BE2C (cell line): Measurements from ENCODE around the gene CDH13.

Source experiments
- DNase-seq: peaks from one replicate; pipeline ENCODE4 v3.0.0-alpha.2; 2020
- H3K27me3 ChIP-seq: fragments of 250-450 bp; sonication (Bioruptor Pico); 2 replicates; pipeline ENCODE4 v1.5.1; 2020; ENCODE audit warnings: mild to moderate bottlenecking
- H3K36me3 ChIP-seq: fragments of 250-450 bp; sonication (Bioruptor Pico); 2 replicates; pipeline ENCODE4 v1.5.1; 2020; ENCODE audit warnings: mild to moderate bottlenecking
- H3K4me1 ChIP-seq: fragments of 250-450 bp; sonication (Bioruptor Pico); 2 replicates; pipeline ENCODE4 v1.5.1; 2020
- H3K4me3 ChIP-seq: 2 replicates; pipeline ENCODE4 v1.5.1; 2011; ENCODE audit warnings: low read depth, low read length
- H3K9me3 ChIP-seq: fragments of 250-450 bp; sonication (Bioruptor Pico); 2 replicates; pipeline ENCODE4 v1.5.1; 2020
- TF ChIP-seq, protein P1 (sequence below): IDR thresholded peaks from 2 replicates; pipeline ENCODE4 v1.5.1; 2012; ENCODE audit warnings: mild to moderate bottlenecking, low read depth, low read length

CDH13 gene

DNA sequence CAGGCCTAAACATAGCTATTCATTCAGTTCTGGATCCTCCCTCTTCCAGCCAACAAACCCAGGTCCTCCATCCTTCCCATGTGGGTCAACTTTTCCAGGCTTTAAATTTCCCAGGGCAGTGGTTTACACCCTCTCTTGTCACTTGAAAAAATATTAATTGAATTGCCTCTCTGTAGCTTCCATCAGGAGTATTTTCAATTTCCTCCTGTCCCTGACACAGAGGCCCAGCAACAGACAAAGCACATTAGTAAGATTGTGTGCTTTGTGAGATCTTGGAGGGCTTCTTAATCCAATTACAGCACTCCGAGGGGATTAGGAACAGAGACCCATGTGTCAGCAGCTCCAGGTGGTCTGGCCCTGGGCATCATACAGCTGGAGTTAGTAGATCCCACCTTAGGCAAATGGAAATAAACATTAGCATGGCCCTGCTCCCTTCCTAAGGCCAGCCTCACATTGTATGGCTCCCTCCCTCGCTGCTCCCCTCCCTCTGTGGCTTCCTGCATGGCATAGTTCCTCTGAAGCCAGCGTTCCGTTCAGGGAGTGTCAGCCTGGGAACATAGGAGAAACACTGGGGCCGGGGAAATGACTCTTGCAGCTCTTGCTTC, 1048.3 kb downstream of the CDH13 start:
- H3K27me3 ChIP-seq: no peaks in the 10 kb centered on the region
- no peak for DNase-seq
- H3K36me3 ChIP-seq: no peaks in the 10 kb centered on the region
- no peak overlapping the region for H3K4me3 ChIP-seq
- H3K9me3 ChIP-seq: no peaks in the 10 kb centered on the region
- H3K4me1 ChIP-seq: no peaks in the 10 kb centered on the region
- TF ChIP-seq, protein P1, sequence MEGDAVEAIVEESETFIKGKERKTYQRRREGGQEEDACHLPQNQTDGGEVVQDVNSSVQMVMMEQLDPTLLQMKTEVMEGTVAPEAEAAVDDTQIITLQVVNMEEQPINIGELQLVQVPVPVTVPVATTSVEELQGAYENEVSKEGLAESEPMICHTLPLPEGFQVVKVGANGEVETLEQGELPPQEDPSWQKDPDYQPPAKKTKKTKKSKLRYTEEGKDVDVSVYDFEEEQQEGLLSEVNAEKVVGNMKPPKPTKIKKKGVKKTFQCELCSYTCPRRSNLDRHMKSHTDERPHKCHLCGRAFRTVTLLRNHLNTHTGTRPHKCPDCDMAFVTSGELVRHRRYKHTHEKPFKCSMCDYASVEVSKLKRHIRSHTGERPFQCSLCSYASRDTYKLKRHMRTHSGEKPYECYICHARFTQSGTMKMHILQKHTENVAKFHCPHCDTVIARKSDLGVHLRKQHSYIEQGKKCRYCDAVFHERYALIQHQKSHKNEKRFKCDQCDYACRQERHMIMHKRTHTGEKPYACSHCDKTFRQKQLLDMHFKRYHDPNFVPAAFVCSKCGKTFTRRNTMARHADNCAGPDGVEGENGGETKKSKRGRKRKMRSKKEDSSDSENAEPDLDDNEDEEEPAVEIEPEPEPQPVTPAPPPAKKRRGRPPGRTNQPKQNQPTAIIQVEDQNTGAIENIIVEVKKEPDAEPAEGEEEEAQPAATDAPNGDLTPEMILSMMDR: no peak

DNA sequence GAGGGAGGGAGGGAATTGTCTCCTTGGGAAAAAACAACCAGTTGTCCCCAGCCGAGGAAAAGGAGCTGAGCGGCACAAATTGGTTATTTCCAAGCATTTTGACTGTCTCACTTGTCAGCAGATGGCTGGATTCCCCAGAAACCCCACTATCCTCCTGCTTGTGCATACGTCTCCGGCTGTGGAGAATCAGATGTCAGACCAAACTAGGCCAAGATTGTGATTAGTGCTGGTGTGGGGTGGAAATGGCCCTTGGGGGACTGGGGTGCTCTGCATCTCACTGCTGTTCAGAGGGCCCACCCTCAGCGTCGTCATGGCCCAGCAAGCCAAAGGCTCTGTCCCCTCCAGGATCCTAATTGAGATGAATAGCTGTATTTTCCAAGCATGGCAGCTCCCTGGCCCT, 1049.3 kb downstream of the CDH13 start:
- no peaks in the 10 kb centered on the region for H3K27me3 ChIP-seq
- H3K9me3 ChIP-seq: no peaks in the 10 kb centered on the region
- H3K4me3 ChIP-seq: no peak overlapping the region
- no peaks in the 10 kb centered on the region for H3K36me3 ChIP-seq
- no peak for DNase-seq
- TF ChIP-seq, protein P1: no peak
- H3K4me1 ChIP-seq: no peaks in the 10 kb centered on the region

DNA sequence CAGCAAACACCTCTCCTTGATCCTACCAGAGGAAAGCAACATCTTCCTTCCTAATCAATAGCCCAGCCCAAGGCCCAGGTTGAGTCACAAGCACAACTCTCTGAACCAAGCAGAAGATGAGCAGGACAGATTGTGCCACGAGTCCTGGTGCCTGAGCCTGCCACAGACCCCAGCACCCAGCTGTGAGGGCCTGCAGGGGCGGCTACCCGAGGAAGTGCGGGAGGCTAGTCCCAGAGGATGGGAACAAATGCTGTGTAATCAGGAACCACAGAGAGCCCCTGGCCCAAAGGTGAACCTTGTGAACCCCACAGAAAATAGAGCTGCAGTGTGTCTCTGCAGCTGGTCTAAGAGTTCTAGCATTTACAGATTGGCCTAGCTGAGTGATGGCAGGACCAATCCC, 1054.2 kb downstream of the CDH13 start:
- Histone ChIP-seq H3K36me3 (no peaks in the 10 kb centered on the region), H3K9me3 (no peaks in the 10 kb centered on the region), H3K4me1 (no peaks in the 10 kb centered on the region), H3K4me3 (no peak overlapping the region), H3K27me3 (no peaks in the 10 kb centered on the region)
- DNase-seq: no peak
- TF ChIP-seq, protein P1: no peak

DNA sequence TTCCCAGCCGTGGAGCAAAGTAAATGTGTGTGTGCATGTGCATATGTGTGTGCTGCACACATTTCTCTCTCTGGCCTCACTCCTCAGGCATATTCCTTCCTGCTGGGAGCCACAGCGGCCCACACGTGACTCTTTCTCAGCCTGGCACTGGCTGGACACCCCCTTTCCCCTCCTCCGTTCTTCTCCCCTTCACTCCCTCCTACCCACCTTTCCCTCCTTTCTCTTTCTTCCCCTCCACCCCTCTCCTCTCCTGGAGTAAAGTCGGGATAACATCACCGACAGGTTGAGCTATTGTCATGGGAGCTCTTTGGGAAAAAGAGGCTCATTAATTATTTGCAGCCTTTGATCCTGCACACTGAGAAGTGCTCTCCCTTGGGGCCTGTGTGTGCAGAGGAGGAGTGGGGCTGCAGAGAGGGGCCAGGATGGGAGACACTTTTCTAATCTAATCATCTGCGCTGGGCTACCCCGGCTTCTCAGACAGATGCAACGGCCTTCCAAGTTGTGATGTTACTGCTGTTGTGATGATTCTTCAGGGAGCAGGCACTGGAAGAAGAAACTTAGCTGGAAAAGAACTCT, 1054.7 kb downstream of the CDH13 start:
- H3K4me1 ChIP-seq: no peaks in the 10 kb centered on the region
- H3K9me3 ChIP-seq: no peaks in the 10 kb centered on the region
- DNase-seq: no peak
- TF ChIP-seq, protein P1: no peak
- no peaks in the 10 kb centered on the region for H3K36me3 ChIP-seq
- no peaks in the 10 kb centered on the region for H3K27me3 ChIP-seq
- H3K4me3 ChIP-seq: no peak overlapping the region

DNA sequence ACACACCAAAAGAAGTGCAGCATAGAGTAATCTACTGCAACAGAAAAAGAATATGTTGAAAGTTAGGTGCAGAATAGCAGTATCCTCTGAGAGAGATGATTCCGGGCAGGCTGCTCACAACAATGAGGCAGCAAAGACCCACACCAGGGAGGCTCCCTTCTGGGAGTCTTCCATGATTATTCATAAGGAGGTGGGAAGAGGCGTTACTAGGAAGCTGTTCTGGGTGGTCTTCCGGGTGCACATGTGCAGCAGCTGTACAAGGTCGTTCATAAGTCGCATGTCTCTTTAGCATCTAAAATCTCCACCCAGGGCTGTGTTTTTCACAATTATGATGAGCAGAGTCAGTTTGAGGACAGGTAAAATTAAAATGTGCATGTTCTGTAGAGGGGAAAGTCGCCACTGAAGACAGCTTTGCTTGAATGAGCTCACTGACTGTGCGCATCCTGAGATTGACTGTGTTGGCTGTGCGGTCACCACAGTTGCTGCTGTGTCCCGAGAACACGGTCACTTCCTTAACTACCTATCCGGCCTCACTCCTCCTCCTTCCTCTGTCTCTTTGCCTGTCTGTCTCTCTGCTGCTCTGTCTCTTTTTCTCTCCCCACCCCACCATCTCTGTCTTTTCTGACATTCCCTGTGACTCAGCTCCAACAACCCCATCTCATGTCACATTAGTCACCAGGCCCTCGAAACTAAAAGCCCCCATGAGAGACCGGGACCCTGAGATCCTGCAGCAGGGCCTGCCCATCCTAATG, 1055.5 kb downstream of the CDH13 start:
- Histone ChIP-seq H3K27me3 (no peaks in the 10 kb centered on the region), H3K4me3 (no peak overlapping the region), H3K4me1 (no peaks in the 10 kb centered on the region), H3K9me3 (no peaks in the 10 kb centered on the region), H3K36me3 (no peaks in the 10 kb centered on the region)
- no peak for DNase-seq
- TF ChIP-seq, protein P1: no peak

DNA sequence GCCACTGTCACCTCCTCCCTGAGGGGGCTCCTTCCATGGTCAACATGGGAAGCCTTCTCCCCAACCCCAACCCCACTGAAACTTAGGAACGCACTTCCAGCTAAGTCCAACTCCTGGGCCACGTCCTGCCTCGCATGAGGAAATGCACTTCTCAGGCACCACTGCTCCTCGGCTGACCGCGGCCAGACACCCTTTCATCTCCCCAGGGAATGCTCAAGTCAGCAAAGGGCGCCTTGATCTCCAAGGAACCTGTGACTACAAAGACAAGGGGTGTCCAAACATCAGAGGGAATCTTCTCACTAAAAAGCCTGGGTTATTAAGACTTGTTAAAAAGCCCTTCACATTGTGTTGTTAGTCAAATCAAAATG, 1056.1 kb downstream of the CDH13 start:
- no peaks in the 10 kb centered on the region for H3K27me3 ChIP-seq
- H3K4me1 ChIP-seq: no peaks in the 10 kb centered on the region
- no peaks in the 10 kb centered on the region for H3K36me3 ChIP-seq
- H3K4me3 ChIP-seq: no peak overlapping the region
- TF ChIP-seq, protein P1: no peak
- no peaks in the 10 kb centered on the region for H3K9me3 ChIP-seq
- DNase-seq: no peak
